ENCODE measurements around the gene CCDC12. TPM values are rescaled to one million over a fixed set of nuclear protein-coding genes. Genes with fewer than 3 reads are reported as not detected.

Gene CCDC12
- total RNA-seq, 1 donor from 2014 or later, result 64.3 TPM

GRCh38 chr3:47010910-47011309, 34.4 kb upstream of the CCDC12 start:
- Mint-ChIP-seq H3K36me3 (ENCODE audit: insufficient read depth) (peaks cover 7% of the 10 kb centered on the region), H3K9me3 (ENCODE audit: low read depth) (no peaks in the 10 kb centered on the region), H3K4me3 (ENCODE audit: low read depth) (no peak overlapping the region), H3K27me3 (no peaks in the 10 kb centered on the region), H3K4me1 (ENCODE audit: low read depth) (peaks cover 8% of the 10 kb centered on the region), H3K27ac (peak overlapping the region; percentile 45)
- TF ChIP-seq CTCF (IDR thresholded peaks at IDR 0.05; ENCODE audit: unreplicated experiment), result no peak
- DNase-seq (ENCODE audit: low spot score, unreplicated experiment), result no peak

- Mint-ChIP-seq H3K9me3 (ENCODE audit: low read depth) (no peaks in the 10 kb centered on the region), H3K4me3 (ENCODE audit: low read depth) (peak overlapping the region; percentile 74), H3K36me3 (ENCODE audit: insufficient read depth) (peaks cover 10% of the 10 kb centered on the region), H3K27me3 (no peaks in the 10 kb centered on the region), H3K27ac (peak overlapping the region; percentile 98), H3K4me1 (ENCODE audit: low read depth) (peaks cover 8% of the 10 kb centered on the region)
- no peak for DNase-seq (ENCODE audit: low spot score, unreplicated experiment)
- TF ChIP-seq CTCF (IDR thresholded peaks at IDR 0.05; ENCODE audit: unreplicated experiment), result no peak
Measured at GRCh38 chr3:47010111-47010712, 33.7 kb upstream of the CCDC12 start.

- H3K27ac Mint-ChIP-seq, result peak overlapping the region; percentile 98
- peak; percentile 31 for TF ChIP-seq CTCF (IDR thresholded peaks at IDR 0.05; ENCODE audit: unreplicated experiment)
- peak; percentile 85 for DNase-seq (ENCODE audit: low spot score, unreplicated experiment)
- no peaks in the 10 kb centered on the region for H3K27me3 Mint-ChIP-seq
- H3K4me1 Mint-ChIP-seq (ENCODE audit: low read depth), result peaks cover 8% of the 10 kb centered on the region
- peak overlapping the region; percentile 74 for H3K4me3 Mint-ChIP-seq (ENCODE audit: low read depth)
- no peaks in the 10 kb centered on the region for H3K9me3 Mint-ChIP-seq (ENCODE audit: low read depth)
- H3K36me3 Mint-ChIP-seq (ENCODE audit: insufficient read depth), result peaks cover 10% of the 10 kb centered on the region
Measured at GRCh38 chr3:47009225-47010110, 32.9 kb upstream of the CCDC12 start.

GRCh38 chr3:47008851-47009224, 32.3 kb upstream of the CCDC12 start:
- Mint-ChIP-seq H3K9me3 (ENCODE audit: low read depth) (no peaks in the 10 kb centered on the region), H3K27ac (no peak overlapping the region), H3K4me3 (ENCODE audit: low read depth) (peak overlapping the region; percentile 16), H3K36me3 (ENCODE audit: insufficient read depth) (peaks cover 10% of the 10 kb centered on the region), H3K27me3 (no peaks in the 10 kb centered on the region), H3K4me1 (ENCODE audit: low read depth) (peaks cover 8% of the 10 kb centered on the region)
- no peak for DNase-seq (ENCODE audit: low spot score, unreplicated experiment)
- no peak for TF ChIP-seq CTCF (IDR thresholded peaks at IDR 0.05; ENCODE audit: unreplicated experiment)

- no peak for TF ChIP-seq CTCF (IDR thresholded peaks at IDR 0.05; ENCODE audit: unreplicated experiment)
- no peak overlapping the region for H3K27ac Mint-ChIP-seq
- no peaks in the 10 kb centered on the region for H3K27me3 Mint-ChIP-seq
- no peaks in the 10 kb centered on the region for H3K9me3 Mint-ChIP-seq (ENCODE audit: low read depth)
- peak overlapping the region; percentile 12 for H3K4me3 Mint-ChIP-seq (ENCODE audit: low read depth)
- DNase-seq (ENCODE audit: low spot score, unreplicated experiment), result no peak
- H3K4me1 Mint-ChIP-seq (ENCODE audit: low read depth), result peaks cover 4% of the 10 kb centered on the region
- H3K36me3 Mint-ChIP-seq (ENCODE audit: insufficient read depth), result peaks cover 10% of the 10 kb centered on the region
Measured at GRCh38 chr3:47008234-47008796, 31.8 kb upstream of the CCDC12 start.

Measured in progenitor cell of endocrine pancreas (in vitro differentiated cells).